ENCODE measurements around the gene SMG6.
"Not testable (repeated sequence)": the region's sequence is repeated elsewhere in the genome, so short reads cannot be mapped to it uniquely, and the experiment has no call there.

Gene SMG6

DNA sequence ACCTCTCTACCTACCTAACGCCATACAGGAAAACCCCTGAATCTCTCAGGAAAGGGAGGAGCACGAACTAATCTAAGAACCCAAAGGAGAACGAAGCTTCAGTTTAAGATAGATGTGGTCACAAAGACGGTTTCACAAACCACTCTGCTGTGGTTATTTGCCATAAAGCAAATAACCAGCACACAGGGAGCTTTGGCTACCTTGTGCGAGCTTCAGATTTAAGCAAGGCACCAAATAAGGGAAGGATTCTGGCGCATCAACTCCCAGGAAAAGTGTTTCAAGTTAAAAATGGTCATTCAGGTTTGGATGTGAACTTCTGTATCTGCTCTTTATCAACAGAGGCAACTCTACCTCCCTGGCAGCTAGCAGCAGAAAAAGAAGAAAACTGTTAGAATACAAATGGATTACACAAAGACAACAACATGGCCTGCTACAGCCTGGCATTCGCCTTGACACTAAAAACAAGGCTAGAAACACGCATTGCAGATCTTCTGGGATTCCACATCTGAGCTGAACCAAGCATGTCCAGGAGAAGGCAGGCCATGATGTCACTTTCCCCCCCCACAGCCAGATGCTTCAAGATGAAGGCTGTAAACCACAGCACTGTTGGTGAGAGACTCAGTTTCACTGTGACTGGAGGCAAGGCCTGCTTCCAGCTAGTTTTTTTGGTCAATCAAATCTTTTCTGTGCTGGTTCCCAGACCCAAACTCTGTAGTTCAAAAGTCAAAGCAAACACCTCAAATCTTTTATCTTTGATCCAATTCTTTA, 43.6 kb downstream of the SMG6 start:
- no peak for DNase-seq

DNA sequence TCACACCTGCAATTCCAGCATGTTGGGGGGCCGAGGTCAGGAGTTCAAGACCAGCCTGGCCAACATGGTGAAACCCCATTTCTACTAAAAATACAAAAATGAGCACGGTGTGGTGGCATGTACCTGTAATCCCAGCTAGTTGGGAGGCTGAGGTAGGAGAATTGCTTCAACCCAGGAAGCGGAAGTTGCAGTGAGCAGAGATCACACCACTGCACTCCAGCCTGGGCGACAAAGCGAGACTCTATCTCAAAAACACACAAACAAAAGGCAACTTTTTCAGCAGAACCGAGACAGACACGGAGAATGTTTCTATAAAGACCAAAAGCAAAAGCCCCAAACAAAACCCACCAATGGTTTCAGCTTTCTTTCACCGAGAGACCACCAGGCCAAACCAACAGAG, 44.8 kb downstream of the SMG6 start:
- DNase-seq, result not testable (repeated sequence)

DNA sequence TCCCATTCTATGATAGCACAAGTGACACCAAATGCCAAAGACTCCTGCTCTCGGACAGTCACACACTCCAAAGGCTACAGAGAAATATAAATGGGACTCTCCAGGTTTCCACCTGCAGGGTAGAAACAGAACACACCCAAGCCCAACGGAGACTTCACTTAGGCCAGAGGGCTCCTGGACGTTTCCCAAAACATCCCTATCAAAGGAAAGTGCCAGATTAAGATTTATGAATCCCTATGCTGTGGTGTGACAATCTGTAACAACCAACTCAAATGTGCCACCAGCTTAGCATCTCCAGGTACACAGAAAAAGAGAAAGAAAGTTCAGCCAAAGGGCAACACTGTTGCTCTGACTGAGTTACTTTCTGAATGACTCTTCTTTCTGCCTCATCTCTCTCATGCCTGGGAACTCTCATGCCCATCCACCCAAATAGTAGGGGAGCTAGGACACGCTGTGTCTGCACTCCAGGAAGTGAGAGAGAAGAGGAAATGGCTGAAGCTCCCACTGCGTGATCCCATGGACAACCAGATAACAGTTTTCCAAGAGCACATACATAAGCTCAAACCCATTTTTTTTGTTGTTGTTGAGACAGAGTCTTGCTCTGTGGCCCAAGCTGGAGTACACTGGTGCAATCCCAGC, 49.7 kb downstream of the SMG6 start:
- DNase-seq, result no peak

GRCh38 chr17:2253362-2253761, 50.2 kb downstream of the SMG6 start:
- DNase-seq, result no peak

- DNase-seq, result no peak
Observed at GRCh38 chr17:2251098-2251497, 52.5 kb downstream of the SMG6 start.

GRCh38 chr17:2250140-2251095, 53.2 kb downstream of the SMG6 start:
- no peak for DNase-seq

DNA sequence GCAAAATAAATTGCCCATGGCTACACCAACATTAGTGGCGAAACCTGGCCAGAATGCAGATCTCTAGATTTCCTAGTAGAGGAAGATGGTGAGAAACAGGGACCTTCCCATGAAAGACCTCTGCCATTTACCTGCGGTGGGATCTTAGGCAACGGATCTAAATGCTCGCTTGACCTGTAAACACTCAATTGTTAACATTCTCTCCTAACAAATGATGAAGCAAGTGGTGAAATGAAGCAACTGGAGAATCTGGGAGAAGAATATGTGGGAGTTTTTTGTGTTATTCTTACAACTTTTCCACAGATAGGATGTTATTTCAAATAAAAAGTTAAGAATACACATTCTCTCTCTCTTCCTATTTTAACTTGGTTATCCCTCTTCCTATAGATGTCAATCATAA, 56.6 kb downstream of the SMG6 start:
- no peak for DNase-seq

DNA sequence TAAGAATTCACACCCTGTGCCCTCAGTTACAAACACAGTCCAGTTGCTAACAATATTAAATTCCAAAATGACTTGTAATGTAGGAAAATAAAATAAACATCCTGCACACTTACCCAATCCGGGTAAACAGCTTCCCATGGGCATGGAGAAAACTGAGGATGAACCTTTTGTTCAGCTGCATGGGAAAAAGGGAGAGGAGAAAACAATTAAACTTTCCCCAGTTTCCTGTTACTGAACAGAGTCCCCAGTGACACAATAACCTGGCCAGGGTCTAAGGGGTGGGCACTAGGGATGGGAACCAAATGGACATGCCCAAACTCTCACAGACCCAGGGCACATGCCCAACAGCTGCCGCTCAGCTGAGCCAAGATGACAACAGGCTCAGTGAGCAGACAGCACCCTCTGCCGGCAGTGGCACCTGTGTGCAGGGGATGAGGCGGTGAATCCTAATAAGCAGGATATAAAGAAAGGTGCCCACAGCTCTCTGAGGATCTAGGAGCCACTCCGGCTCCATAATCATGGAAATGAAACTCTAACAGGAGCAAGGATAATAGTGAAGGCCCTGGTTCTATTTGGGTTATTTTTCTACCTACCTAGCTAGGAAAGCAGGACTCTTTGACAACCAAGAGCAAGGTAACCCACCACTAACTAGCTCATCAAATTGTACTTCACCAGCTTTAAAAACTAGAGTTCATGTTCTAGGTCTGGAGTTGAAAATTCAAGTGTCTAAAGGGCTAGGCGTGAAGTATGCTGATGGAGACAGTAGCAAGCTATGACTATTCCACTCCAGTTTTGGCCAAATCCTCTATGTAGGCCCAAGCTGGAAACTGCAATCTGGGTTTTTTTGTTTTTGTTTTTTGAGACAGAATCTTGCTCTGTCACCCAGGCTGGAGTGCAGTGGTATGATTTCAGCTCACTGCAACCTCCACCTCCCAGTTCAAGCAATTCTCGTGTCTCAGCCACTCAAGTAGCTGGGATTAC, 58.8 kb downstream of the SMG6 start:
- peak; percentile 6 for DNase-seq

DNA sequence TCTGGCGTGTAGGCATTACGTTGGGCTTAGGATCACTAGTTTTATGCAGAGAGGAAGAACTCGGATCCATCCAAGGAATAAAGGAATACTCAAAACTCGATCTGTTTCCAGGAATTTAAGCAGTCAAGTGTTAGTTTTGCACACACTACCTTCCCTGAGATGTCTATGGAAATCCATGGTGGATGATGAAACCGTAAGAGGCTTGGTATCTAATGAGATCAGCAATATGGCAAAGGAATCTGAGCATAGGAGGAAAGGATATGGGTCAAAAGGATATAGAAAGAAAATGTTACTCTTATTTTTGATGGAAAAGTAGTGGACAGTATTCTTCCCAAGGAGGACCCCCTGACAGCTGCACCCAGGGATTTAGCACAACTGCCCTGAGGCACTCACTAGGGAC, 59.6 kb downstream of the SMG6 start:
- DNase-seq, result no peak

GRCh38 chr17:2241823-2242222, 61.8 kb downstream of the SMG6 start:
- DNase-seq, result no peak

DNA sequence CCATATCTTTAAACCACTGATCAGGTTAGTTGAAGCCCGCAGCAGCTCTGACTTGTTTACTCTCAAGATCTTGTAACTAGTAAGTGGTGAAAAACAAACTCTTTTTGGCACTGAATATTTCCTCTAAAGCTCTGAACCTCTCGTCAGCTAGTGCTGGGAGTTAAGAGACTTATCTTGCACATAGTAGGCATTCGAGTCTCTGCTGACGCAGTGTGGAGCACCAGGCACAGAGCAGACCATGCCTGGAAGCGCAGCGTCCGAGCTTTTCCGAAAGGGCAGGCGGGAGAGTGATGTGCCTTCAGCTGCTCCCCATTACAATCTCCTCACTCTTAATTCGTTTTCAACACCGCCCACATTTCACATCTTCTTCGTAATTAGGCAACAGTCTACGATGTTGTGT, 63.0 kb downstream of the SMG6 start:
- no peak for DNase-seq

DNA sequence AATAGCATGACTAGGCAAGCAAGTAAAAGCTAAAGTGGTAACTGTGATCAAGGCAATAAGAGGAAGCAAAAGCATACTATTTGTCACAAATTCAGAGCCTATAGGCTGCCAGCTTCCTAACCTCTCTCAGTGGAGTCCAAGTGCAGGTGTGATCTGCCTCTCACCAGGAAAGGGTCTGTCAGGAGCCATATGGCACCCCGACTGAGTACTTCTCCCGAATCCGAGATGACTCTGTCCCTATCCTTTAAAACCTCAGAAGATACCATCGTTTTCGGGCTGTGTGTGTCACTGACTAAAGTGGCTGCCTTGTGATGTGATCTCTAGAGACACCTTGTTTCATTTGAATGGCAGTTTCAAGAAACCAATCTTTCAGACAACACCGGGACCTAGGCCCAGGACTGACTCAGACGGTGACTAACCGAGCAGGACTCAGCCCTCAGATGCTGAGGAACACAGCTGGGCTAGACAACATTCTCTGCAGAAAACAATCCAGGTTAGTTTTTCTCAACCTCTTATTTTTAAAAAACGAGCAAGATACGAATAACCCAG, 63.6 kb downstream of the SMG6 start:
- DNase-seq, result peak; percentile 15

- no peak for DNase-seq
Observed at GRCh38 chr17:2239170-2239551, 64.4 kb downstream of the SMG6 start.

DNA sequence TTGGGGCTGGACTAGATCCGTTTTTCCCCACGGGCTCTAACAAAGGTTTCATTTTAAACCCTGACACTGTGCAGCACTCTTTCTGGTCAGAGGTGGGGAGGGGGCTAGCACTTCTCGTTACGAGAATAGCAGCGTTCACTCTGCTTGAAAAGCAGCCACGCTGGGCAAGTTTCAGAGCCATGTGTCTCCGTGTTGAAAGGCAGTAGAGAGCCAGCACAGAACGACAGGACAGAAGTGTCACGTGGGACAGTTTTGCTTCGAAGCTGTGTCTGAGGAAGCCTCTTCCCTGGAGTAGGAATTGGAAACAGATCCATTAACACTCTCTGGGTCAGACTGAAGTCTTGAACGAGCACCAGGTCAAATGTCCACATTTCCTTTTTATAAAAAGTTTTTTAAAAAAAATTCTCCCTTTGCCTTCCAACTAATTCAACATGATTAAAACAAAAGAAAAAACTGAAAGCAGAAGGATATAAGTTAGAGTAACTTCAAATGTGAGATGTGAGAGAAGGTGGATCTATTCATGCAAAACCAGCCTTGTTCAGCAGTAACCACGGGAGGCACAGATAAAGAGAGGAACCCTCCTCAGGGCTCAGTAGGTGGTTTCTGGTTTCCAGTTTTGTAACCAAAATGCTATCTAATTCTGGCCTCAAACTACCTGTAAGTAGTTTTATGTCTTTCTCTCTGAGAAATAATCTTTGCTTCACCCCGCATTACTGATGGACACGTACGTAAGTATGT, 65.0 kb downstream of the SMG6 start:
- no peak for DNase-seq

DNA sequence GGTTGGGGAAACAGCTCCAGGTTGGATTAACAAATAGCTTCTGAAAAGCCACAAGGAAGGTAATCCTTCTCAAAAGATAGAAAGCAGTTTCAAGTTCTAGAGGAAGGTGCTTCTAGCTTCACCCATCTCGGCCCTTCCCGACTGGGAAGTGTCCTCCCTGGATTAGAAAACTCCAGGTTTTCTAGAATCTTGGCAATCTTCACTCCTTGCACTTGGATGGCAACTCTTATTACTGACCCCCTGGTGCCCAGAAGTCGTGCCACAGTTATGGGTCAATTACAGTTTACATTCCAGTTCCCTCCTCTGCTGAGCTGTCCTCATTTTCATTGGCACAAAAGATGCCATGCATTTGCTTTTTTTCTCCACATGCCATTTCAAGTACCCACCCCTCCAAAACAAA, 65.6 kb downstream of the SMG6 start:
- DNase-seq, result no peak

DNA sequence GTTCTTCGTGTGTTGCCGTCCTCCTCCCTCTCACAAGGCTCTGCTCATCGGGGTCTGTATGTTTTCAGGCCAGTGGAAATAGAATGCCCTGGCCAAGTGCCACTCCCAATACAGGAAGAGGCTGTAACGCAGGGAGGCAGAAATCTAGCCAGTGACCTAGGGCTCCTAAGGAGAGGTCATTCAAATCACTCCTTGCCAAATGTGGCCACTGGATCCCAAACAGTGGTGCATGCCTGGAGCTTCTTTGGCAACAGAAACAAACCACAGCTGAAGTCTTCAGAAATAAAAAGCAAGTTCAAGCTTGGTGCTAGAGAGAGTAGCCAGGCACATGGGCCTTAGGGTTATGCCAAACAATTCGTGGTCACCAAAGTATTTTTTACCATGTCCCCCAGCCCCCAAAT, 66.1 kb downstream of the SMG6 start:
- no peak for DNase-seq

- no peak for DNase-seq
Observed at GRCh38 chr17:2235792-2236366, 67.7 kb downstream of the SMG6 start.

GRCh38 chr17:2235265-2235664, 68.3 kb downstream of the SMG6 start:
- no peak for DNase-seq

DNA sequence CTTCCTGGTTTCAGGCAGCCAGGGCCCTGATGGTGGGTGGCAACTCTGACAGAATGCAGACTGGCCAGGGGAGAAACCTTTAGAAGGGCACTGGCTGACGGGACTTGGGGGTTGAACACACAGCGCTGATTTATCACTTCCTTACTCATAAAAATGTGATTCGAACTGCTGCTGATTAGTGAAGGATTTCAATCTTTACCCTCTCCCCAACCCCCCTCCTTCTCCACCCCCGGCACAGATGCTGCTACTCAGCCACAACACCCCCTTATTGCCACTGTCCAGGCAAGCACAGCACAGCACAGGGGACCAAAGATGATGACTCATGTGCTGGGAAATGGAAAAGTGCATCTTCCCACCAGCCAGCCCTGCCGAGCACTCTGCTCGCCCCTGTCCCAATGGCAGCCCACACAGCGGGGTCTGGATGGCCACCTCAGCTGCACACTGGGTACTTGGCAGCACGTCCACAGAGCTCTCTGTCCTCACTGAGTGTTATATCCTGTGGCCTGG, 70.1 kb downstream of the SMG6 start:
- no peak for DNase-seq

GRCh38 chr17:2232244-2232638, 71.3 kb downstream of the SMG6 start:
- DNase-seq, result no peak

- no peak for DNase-seq
Observed at GRCh38 chr17:2230877-2231276, 72.7 kb downstream of the SMG6 start.
